Measurements from ENCODE around the gene LMO1. TPM values are rescaled to one million over a fixed set of nuclear protein-coding genes. Genes with fewer than 3 reads are reported as not detected.

The LMO1 gene
- total and polyA plus RNA-seq, 9 of the 15 experiments (the other 6 are each of a cell fraction or from before 2014, with no cell fraction given) = not detected

DNA sequence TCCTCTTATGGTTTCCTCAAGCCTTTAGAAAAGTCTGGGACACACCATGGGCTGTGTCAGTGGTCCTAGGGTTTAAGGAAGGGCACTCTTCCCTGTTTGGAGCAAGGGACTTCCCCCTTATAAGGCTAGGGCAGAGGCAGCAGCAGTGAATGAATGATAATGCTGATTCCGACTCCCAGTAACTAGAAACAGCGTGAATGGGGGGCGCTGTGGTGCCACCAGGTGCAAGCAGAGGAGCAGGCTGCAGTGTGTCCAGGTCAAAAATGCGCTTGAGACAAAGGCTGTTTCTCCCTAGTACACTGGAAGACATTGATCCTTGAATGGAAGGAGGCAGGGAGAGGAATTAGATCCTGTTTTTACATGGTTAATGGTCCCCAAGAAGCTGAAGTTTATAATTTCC, 83.2 kb downstream of the LMO1 start:
- ATAC-seq = no peak
- ChIA-PET POLR2A (no interaction called here), CTCF (ENCODE audit: low intra/inter-chr PET ratio) (no interaction called here)
- Histone ChIP-seq H3K27me3 (ENCODE audit: control insufficient read depth in 2 of 2, insufficient read depth in 2 of 2, low read length in 2 of 2) (peaks cover 0 to 8% of the 10 kb centered on the region in 2 experiments; a peak in 2 of 5 replicates), H3K9me1 (ENCODE audit: control insufficient read depth, insufficient read depth, low read length) (no peaks in the 10 kb centered on the region), H3K9me3 (replicated peaks; ENCODE audit: control insufficient read depth, insufficient read depth, low read depth, low read length) (no peaks in the 10 kb centered on the region), H3K27ac (ENCODE audit: extremely low read depth, low read depth, low read length) (no peak overlapping the region), H3K79me2 (ENCODE audit: control insufficient read depth, insufficient read depth, low read length) (no peaks in the 10 kb centered on the region), H3K4me3 (no peak overlapping the region), H2AFZ (ENCODE audit: low read depth, low read length) (no peak overlapping the region), H3K4me2 (ENCODE audit: insufficient read depth, low read length) (no peak overlapping the region), H4K20me1 (replicated peaks; ENCODE audit: control insufficient read depth, insufficient read depth, low read length) (no peaks in the 10 kb centered on the region), H3K4me1 (replicated peaks in 1 of 2; ENCODE audit: control insufficient read depth in 2 of 2, insufficient read depth in 2 of 2, low read length in 2 of 2) (no peaks in the 10 kb centered on the region), H3K36me3 (ENCODE audit: control insufficient read depth, insufficient read depth, low read length) (no peaks in the 10 kb centered on the region), H3K9ac (ENCODE audit: insufficient read depth in 1 of 2, low read depth in 2 of 2, low read length in 2 of 2) (no peak overlapping the region)
- no peak for FAIRE-seq
- in situ Hi-C loops (cut with MboI) (no loop called here), intact Hi-C loops (cut with micrococcal nuclease) (no loop called here)
- WGBS (ENCODE audit: insufficient coverage, low coverage, missing lambda C conversion rate) = 0% methylated on average over 4 of the region's 4 CpGs
- no peak for DNase-seq (ENCODE audit: extremely low read depth in 1 of 4, low spot score in 3 of 4)
- TF ChIP-seq KLF16 (IDR thresholded peaks at IDR 0.05) = no peak
- TF ChIP-seq, protein P1, sequence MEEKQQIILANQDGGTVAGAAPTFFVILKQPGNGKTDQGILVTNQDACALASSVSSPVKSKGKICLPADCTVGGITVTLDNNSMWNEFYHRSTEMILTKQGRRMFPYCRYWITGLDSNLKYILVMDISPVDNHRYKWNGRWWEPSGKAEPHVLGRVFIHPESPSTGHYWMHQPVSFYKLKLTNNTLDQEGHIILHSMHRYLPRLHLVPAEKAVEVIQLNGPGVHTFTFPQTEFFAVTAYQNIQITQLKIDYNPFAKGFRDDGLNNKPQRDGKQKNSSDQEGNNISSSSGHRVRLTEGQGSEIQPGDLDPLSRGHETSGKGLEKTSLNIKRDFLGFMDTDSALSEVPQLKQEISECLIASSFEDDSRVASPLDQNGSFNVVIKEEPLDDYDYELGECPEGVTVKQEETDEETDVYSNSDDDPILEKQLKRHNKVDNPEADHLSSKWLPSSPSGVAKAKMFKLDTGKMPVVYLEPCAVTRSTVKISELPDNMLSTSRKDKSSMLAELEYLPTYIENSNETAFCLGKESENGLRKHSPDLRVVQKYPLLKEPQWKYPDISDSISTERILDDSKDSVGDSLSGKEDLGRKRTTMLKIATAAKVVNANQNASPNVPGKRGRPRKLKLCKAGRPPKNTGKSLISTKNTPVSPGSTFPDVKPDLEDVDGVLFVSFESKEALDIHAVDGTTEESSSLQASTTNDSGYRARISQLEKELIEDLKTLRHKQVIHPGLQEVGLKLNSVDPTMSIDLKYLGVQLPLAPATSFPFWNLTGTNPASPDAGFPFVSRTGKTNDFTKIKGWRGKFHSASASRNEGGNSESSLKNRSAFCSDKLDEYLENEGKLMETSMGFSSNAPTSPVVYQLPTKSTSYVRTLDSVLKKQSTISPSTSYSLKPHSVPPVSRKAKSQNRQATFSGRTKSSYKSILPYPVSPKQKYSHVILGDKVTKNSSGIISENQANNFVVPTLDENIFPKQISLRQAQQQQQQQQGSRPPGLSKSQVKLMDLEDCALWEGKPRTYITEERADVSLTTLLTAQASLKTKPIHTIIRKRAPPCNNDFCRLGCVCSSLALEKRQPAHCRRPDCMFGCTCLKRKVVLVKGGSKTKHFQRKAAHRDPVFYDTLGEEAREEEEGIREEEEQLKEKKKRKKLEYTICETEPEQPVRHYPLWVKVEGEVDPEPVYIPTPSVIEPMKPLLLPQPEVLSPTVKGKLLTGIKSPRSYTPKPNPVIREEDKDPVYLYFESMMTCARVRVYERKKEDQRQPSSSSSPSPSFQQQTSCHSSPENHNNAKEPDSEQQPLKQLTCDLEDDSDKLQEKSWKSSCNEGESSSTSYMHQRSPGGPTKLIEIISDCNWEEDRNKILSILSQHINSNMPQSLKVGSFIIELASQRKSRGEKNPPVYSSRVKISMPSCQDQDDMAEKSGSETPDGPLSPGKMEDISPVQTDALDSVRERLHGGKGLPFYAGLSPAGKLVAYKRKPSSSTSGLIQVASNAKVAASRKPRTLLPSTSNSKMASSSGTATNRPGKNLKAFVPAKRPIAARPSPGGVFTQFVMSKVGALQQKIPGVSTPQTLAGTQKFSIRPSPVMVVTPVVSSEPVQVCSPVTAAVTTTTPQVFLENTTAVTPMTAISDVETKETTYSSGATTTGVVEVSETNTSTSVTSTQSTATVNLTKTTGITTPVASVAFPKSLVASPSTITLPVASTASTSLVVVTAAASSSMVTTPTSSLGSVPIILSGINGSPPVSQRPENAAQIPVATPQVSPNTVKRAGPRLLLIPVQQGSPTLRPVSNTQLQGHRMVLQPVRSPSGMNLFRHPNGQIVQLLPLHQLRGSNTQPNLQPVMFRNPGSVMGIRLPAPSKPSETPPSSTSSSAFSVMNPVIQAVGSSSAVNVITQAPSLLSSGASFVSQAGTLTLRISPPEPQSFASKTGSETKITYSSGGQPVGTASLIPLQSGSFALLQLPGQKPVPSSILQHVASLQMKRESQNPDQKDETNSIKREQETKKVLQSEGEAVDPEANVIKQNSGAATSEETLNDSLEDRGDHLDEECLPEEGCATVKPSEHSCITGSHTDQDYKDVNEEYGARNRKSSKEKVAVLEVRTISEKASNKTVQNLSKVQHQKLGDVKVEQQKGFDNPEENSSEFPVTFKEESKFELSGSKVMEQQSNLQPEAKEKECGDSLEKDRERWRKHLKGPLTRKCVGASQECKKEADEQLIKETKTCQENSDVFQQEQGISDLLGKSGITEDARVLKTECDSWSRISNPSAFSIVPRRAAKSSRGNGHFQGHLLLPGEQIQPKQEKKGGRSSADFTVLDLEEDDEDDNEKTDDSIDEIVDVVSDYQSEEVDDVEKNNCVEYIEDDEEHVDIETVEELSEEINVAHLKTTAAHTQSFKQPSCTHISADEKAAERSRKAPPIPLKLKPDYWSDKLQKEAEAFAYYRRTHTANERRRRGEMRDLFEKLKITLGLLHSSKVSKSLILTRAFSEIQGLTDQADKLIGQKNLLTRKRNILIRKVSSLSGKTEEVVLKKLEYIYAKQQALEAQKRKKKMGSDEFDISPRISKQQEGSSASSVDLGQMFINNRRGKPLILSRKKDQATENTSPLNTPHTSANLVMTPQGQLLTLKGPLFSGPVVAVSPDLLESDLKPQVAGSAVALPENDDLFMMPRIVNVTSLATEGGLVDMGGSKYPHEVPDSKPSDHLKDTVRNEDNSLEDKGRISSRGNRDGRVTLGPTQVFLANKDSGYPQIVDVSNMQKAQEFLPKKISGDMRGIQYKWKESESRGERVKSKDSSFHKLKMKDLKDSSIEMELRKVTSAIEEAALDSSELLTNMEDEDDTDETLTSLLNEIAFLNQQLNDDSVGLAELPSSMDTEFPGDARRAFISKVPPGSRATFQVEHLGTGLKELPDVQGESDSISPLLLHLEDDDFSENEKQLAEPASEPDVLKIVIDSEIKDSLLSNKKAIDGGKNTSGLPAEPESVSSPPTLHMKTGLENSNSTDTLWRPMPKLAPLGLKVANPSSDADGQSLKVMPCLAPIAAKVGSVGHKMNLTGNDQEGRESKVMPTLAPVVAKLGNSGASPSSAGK (IDR thresholded peaks at IDR 0.05) = no peak
- no peak for TF ChIP-seq GTF2F1 (IDR thresholded peaks at IDR 0.05; ENCODE audit: low read depth, low read length)
- TF ChIP-seq CHD2 (IDR thresholded peaks at IDR 0.05; ENCODE audit: low read depth, low read length) = no peak
- 0 out of 2 replicates have a peak, but pooled peaks have one; percentile 10 for TF ChIP-seq ZNF24 (IDR thresholded peaks at IDR 0.05)
- no peak for TF ChIP-seq SRSF9 (IDR thresholded peaks at IDR 0.05; ENCODE audit: borderline replicate concordance, low read depth, low read length)
- no peak for TF ChIP-seq HSF4 (CRISPR knock-in tag; IDR thresholded peaks at IDR 0.05; ENCODE audit: borderline replicate concordance)
- BruUV-seq (replicated peaks) = no TSS peak
